GM19395 (cell line): Measurements from ENCODE around the gene DMAC2L.
A peak's percentile ranks its signal among the peaks of the same experiment; 100 is the strongest.
"Not testable (repeated sequence)": the region's sequence is repeated elsewhere in the genome, so short reads cannot be mapped to it uniquely, and the experiment has no call there.

ENCODE experiments used
- ATAC-seq: cut with Tn5 transposase; IDR thresholded peaks from one replicate; pipeline ENCODE4 v1.9.1; 2021; ENCODE audit warnings: mild to moderate bottlenecking, moderate library complexity; ENCODE audit not compliant: unreplicated experiment

DMAC2L gene

DNA sequence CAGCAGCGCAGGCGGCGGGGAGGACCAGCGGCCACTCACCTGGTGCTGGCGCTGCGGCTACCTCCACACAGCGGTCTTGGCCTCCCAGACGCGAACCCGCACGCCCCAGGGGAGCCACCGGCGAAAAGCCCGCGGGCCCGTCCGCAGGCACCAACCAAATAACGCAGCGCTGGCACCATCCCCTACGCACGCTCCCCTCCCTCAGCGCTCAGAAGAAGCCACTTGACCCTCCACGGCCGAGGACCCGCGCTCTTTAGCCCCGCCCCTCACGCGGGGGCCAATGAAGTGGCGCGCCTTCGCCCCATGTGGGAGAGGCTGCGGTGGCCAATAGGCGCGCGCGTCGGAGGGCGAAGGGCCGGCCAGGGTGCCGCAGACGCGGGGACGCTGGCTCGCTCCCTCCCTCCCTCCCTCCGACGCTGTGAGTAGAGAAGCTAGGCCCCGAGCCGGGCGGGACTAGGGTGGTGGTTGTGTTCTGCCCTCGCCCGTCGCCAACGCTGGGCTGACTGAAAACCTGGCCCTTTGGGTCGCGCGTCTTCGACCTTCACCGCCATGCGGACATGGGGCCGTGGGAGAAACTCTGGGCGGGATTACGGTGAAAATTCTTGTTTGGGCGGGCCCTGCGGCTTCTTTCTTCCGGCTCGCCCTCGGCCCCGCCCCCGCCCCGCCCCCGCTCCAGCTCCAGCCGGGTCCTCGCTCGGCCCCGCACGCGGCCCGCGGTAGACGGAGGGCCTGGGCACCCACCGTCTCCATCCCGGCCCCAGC is at the start of gene DMAC2L, which contains the start of gene L2HGDH:
Gene DMAC2L, plus strand, starts transcription at position 353 of the 762 bp plus-strand sequence. CDS start 9,164 bp downstream, outside the sequence.
Gene L2HGDH, minus strand, starts transcription at position 258 of the 762 bp plus-strand sequence. Its CDS starts 79 bp downstream, at position 179.
- peak; percentile 91 for ATAC-seq

DNA sequence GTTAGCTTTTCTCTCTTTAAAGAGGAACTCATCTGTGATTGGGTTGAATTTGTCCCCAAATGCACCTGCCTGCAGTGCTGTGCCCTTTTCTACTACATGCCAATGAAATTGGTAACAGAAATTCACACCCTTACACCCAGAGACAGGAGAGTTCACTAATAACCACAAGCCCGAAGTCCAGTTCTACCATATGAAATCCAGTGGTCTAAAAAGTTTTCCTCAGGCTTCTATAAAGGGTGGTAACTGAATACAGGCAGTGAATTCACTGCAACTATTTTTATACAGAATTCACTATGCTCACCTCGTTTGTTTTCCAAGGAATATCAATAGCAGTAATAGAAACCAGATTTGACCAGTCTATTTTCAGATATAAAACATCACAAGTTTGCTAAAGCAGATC is 49.3 kb upstream of the DMAC2L start:
- ATAC-seq, result no peak

- ATAC-seq, result no peak
Measured at GRCh38 chr14:50263321-50263720, 48.8 kb upstream of the DMAC2L start.

- ATAC-seq, result no peak
Measured at GRCh38 chr14:50265029-50265428, 47.1 kb upstream of the DMAC2L start.

GRCh38 chr14:50270932-50271331 is 41.2 kb upstream of the DMAC2L start:
- no peak for ATAC-seq

- ATAC-seq, result no peak
Measured at GRCh38 chr14:50272498-50272897, 39.6 kb upstream of the DMAC2L start.

GRCh38 chr14:50285861-50286260 is 26.3 kb upstream of the DMAC2L start:
- ATAC-seq, result no peak

DNA sequence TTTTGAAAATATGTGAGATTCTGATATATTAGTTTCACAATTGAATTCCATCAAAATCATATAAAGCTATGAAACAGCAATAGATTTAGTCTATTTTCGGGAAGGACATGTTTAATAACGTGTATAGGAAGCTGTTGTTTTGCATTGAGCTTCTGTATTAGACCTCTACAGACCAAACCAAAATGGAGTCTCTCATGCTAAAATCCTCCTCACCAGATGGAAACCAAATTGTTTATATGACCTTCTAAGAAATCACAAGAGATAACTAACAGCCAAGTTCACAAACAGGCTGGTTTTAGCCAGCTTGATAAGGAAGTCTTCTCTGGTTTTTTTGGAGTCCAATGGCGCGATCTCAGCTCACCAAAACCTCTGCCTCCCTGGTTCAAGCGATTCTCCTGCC is 24.0 kb upstream of the DMAC2L start:
- no peak for ATAC-seq

GRCh38 chr14:50290306-50290705 is 21.8 kb upstream of the DMAC2L start:
- ATAC-seq, result no peak

DNA sequence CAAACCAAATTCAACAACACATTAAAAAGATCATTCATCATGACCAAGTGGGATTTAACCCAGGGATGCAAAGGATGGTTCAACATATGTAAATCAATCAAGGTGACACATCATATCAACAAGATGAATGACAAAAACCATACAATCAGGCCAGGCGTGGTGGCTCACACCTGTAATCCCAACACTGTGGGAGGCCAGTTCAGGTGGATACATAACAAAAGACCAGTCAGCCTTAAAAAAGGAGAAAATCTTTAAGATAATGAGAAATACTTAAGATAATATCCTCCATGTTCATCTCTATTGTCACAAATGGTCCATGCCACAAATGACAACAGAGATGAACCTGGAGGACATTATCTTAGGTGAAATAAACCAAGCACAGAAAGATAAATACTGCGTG is 12.5 kb upstream of the DMAC2L start:
- no peak for ATAC-seq

GRCh38 chr14:50301914-50302313 is 10.2 kb upstream of the DMAC2L start:
- ATAC-seq, result no peak

DNA sequence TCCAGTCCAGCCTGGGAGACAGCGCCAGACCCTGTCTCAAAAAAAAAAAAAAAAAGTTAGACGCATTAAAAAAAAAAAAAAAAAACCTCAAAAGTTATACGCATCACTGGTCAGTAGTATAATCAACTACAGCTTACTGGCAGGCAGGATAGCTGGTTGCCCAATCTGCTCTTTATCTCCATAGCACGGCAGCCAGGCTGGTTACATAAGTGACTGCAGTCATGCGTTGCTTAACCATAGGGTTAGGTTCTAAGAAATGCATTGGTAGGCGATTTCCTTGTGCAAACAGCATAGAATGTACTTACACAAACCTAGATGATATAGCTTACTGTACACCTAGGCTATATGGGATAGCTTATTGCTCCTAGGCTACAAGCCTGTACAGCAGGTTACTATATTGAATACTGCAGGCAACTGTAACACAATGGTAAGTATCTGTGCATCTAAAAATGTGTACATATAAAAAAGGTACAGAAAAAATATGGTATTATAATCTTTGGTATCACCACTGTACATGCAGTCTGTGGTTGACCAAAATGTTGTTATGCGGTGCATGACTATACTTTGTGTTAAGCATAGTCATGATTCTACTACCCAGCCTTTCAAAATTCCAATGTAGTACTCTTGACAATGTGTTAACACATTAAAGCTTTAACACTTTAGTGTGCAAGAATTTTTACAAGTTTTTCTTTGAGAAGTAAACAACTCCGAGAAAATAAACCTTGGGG is 8.2 kb upstream of the DMAC2L start:
- no peak for ATAC-seq

DNA sequence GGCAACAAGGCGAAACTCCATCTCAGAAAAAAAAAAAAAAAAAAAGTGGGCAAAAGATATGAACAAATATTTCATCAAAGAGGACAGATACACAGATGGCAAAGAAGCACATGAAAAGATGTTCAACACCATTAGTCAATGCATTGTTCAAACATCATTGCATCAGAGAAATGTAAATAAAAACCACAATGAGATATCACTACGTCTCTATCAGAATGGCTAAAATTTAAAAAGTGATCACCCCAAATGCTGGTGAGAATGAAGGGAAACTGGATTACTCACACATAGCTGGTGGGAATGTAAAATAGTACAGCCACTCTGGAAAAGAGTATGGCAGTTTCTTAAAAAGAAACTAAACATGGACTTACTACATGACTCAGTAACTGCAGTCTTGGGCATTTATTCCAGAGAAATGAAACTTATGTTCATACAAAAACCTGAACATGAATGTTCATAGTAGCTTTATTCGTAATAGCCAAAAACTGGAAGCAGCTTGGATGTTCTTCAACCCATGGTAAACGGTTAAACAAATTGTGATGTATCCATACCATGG is 3.7 kb upstream of the DMAC2L start:
- no peak for ATAC-seq

- ATAC-seq, result no peak
Measured at GRCh38 chr14:50310445-50310844, 1.7 kb upstream of the DMAC2L start.

DNA sequence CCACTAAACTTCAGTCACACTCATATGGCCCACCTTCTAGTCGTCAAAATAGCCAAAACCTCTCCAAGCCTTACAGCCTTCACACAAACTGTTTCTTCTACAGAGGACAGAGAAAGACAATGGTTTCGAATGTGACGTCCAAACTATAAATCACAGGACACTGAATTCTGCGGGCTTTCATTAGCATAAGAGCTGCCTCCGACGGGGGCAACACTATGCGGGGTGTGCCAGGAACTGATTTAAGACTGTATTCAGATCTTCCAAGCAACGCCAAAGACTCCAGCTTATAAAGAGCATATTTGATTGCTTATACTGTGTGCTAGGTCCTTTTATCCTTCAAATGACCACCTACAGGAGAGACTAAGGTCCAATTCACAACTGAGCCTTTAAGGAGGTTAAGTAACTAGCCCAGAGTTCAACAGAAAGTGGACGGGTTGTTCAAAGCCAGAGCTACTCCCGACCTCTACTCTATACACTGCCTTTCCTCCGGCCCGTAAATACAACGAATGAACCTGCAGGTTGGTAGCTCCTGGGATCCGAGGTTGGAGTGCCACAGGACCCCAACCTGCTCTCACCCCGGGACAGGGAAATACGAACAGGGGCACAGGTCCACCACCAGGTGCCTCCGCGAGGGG is 670 bp upstream of the DMAC2L start:
- ATAC-seq, result peak; percentile 0

GRCh38 chr14:50312734-50313054 is 570 bp downstream of the DMAC2L start:
- peak; percentile 38 for ATAC-seq

DNA sequence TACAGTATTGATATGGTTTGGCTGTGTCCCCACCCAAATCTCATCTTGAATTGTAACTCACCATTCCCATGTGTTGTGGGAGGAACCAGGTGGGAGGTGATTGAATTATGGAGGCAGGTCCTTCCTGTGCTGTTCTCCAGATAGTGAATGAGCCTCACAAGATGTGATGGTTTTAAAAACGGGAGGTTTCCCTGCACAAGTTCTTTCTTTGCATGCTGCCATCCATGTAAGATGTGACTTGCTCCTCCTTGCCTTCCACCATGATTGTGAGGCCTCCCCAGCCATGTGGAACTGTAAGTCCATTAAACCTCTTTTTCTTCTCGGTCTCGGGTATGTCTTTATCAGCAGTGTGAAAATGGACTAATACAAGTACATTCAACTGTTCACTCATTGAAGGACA is 2.0 kb downstream of the DMAC2L start:
- ATAC-seq, result not testable (repeated sequence)

DNA sequence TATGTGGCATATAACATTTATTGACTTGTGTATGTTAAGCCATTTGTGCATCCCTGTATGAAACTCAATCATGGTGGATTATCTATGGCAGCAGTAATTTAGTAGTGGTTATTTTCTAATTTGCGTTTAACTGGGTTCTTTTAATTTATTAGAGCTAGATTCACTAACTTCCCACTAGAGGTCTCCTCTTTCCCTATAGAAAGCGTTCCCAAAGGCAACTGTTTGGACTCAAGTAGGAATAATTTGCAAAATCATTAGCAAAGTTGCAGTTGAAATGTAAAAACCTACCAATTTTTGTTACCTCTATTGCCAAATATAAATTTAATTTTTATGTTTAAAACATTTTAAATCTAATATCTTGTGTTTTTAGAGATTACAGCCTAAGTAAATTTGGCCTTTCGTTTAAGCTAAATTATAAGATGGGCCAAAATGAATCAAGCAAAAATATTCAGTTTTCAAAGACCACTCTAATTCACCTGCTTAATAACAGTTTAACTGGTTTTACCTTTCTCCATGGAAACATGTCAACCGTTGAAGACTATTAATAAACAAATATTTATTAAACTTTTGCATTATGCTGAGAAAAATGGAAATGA is 6.0 kb downstream of the DMAC2L start:
- no peak for ATAC-seq

DNA sequence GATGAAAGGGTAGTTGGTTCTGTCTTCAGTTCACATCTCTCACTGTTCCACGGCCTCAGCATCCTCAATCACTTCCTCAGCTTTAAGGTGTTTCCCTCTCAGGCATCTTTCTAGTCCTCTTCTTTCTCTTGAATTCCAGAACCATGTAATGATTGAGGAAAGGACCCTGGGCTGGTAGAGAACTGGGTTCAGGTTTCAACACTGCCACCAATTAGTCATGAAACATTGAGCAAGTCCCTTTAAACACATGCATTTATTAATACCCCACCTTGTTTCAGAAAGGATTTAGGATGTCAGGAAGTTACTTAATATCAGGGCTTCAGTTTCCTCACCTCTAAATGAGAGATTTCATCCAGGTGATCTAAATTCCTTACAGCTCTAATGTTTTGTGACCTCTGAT is 7.2 kb downstream of the DMAC2L start:
- no peak for ATAC-seq

DNA sequence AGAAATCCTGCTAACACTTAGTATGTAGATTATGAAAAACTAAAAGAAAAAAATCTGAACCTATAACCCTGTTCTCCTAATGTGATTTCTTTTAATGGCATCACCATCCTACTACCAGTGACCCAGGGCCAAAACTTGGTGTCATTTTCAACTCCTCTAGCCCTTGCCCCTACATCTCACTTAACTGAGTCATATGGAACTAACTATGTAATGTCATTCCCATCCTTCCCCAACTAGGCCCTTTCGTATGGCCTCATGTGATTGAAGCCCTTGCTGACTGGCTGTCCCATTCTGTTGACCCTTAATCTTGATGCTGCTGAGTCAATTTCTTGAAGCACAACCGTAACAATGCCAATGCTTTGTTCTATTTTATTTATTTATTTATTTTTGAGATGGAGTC is 7.6 kb downstream of the DMAC2L start:
- no peak for ATAC-seq

DNA sequence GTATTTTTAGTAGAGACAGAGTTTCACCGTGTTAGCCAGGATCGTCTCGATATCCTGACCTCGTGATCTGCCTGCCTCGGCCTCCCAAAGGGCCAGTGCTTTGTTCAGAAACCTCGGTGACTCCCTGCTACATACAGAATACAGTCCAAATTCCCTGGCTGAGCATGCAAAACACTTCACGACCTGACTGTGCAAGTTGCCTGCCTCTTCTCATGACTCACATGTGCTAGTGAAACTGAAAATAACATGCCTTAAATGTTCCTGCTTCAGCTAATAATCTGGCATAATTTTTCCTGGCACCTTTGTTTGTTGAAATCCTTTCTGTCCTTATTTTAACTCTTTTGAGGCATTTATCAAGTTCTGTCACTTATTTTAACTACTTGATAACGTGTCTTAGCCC is 8.2 kb downstream of the DMAC2L start:
- no peak for ATAC-seq
